Upper lobe of right lung (tissue), 1 donor: ENCODE results near the gene B2M. TPM values are rescaled to one million over a fixed set of nuclear protein-coding genes. Genes with fewer than 3 reads are reported as not detected.
"Not testable (repeated sequence)": the region's sequence is repeated elsewhere in the genome, so short reads cannot be mapped to it uniquely, and the experiment has no call there.

ENCODE experiments used
- ATAC-seq: fragments of 200-7000 bp; cut with Tn5 transposase; one replicate; pipeline ENCODE4 v1.9.1; 2020; ENCODE audit warnings: mild to moderate bottlenecking, moderate library complexity
- DNase-seq: peaks from one replicate; pipeline ENCODE4 v3.0.0-alpha.2; 2020
- H3K27ac ChIP-seq: fragments of 200-600 bp; one replicate; pipeline ENCODE4 v1.8.0; 2022
- H3K27me3 ChIP-seq: fragments of 200-600 bp; one replicate; pipeline ENCODE4 v1.8.0; 2022; ENCODE audit warnings: mild to moderate bottlenecking
- H3K36me3 ChIP-seq: fragments of 200-600 bp; one replicate; pipeline ENCODE4 v1.8.0; 2022
- H3K4me1 ChIP-seq: fragments of 200-600 bp; one replicate; pipeline ENCODE4 v1.8.0; 2022
- H3K4me3 ChIP-seq: fragments of 200-600 bp; one replicate; pipeline ENCODE4 v1.8.0; 2022; ENCODE audit warnings: mild to moderate bottlenecking
- H3K9me3 ChIP-seq: fragments of 200-600 bp; one replicate; pipeline ENCODE4 v1.8.0; 2022
- CTCF ChIP-seq: fragments of 200-600 bp; IDR thresholded peaks from one replicate; pipeline ENCODE4 v1.8.0; 2022; ENCODE audit warnings: antibody characterized with exemption
- intact Hi-C: fragments of 100-400 bp; cut with DNase I; formaldehyde crosslinking; loops from one replicate; pipeline ENCODE4 v1.11.0; 2022
- total RNA-seq: library from RNA; stranded (reverse); fragmentation: NEBNext Ultra II Directional; extraction: Animal tissue kit (Norgen Biotek cat#: 25700); gene quantifications from one replicate; pipeline ENCODE4 v1.2.1, GENCODE V29; 2021
- donor health status: DM: no; HTN: yes; CAD: no; lungs with severe emphysema.

B2M gene
- total RNA-seq, 1 donor from 2014 or later: 4,033 TPM

GRCh38 chr15:44694416-44694815 lies 16.9 kb upstream of the B2M start:
- no peaks in the 10 kb centered on the region for H3K36me3 ChIP-seq
- no peaks in the 10 kb centered on the region for H3K4me1 ChIP-seq
- H3K9me3 ChIP-seq: no peaks in the 10 kb centered on the region
- H3K4me3 ChIP-seq: no peak overlapping the region
- no peak for TF ChIP-seq CTCF
- ATAC-seq: no peak
- intact Hi-C loops: no loop called here
- no peaks in the 10 kb centered on the region for H3K27me3 ChIP-seq
- no peak for DNase-seq
- no peak overlapping the region for H3K27ac ChIP-seq

DNA sequence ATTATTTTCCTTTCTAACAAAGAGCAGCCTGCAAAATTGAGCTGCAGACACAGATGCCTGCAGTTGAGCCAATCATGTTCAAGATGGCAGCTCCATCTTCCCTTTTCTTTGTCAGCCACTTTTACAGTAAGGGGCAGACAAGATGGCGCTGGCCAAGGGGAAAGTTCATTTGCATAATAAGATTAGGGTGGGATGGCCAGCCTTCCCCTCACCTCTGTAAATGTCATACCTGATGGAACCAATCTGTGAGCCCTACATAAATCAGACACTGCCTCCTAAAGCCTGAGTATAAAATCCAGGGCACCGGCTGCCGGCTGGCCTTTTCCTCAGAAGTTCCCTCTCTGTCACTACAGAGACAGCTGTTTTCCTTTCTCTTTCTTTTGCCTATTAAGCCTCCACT lies 16.0 kb upstream of the B2M start:
- Histone ChIP-seq H3K27ac (no peak overlapping the region), H3K36me3 (no peaks in the 10 kb centered on the region), H3K9me3 (no peaks in the 10 kb centered on the region), H3K4me1 (no peaks in the 10 kb centered on the region), H3K4me3 (no peak overlapping the region), H3K27me3 (no peaks in the 10 kb centered on the region)
- TF ChIP-seq CTCF: no peak
- intact Hi-C loops: no loop called here
- no peak for ATAC-seq
- DNase-seq: no peak

GRCh38 chr15:44697014-44697413 lies 14.3 kb upstream of the B2M start:
- no peak for TF ChIP-seq CTCF
- Histone ChIP-seq H3K9me3 (no peaks in the 10 kb centered on the region), H3K4me1 (no peaks in the 10 kb centered on the region), H3K27me3 (no peaks in the 10 kb centered on the region), H3K4me3 (no peak overlapping the region), H3K36me3 (no peaks in the 10 kb centered on the region), H3K27ac (no peak overlapping the region)
- no peak for ATAC-seq
- intact Hi-C loops: no loop called here
- DNase-seq: no peak

GRCh38 chr15:44698641-44699040 lies 12.7 kb upstream of the B2M start:
- H3K27ac ChIP-seq: no peak overlapping the region
- intact Hi-C loops: no loop called here
- no peak for ATAC-seq

GRCh38 chr15:44700676-44701075 lies 10.6 kb upstream of the B2M start:
- ATAC-seq, DNase-seq, H3K4me3 ChIP-seq, H3K27me3 ChIP-seq, intact Hi-C loops, H3K27ac ChIP-seq, H3K9me3 ChIP-seq, H3K36me3 ChIP-seq, H3K4me1 ChIP-seq: not testable (repeated sequence)

More at GRCh38 chr15:44698641-44699040, 12.7 kb upstream of the B2M start:
- Histone ChIP-seq H3K36me3 (no peaks in the 10 kb centered on the region), H3K9me3 (no peaks in the 10 kb centered on the region), H3K27me3 (no peaks in the 10 kb centered on the region), H3K4me1 (no peaks in the 10 kb centered on the region), H3K4me3 (no peak overlapping the region)
- DNase-seq: no peak
- TF ChIP-seq CTCF: no peak

- no peak for DNase-seq
Measured at GRCh38 chr15:44705986-44706385, 5.3 kb upstream of the B2M start.

More at GRCh38 chr15:44705986-44706385, 5.3 kb upstream of the B2M start:
- Histone ChIP-seq H3K36me3 (no peaks in the 10 kb centered on the region), H3K27me3 (no peaks in the 10 kb centered on the region), H3K9me3 (no peaks in the 10 kb centered on the region), H3K4me1 (peaks cover 8% of the 10 kb centered on the region), H3K27ac (no peak overlapping the region), H3K4me3 (no peak overlapping the region)
- no peak for TF ChIP-seq CTCF
- intact Hi-C loops: no loop called here
- ATAC-seq: no peak
